Tibial artery (tissue), 4 donors: ENCODE measurements around the gene OBP2A.
"Not testable (repeated sequence)": the region's sequence is repeated elsewhere in the genome, so short reads cannot be mapped to it uniquely, and the experiment has no call there.

Experiments used
- DNase-seq, 2 donors: peaks; one replicate each; pipeline ENCODE4 v3.0.0-alpha.2; 2019
- H3K27ac ChIP-seq, 2 donors: fragments of 200-600 bp; sonication (generic) in 1 of 2; 1 replicate in 1 of 2; 2 replicates in 1 of 2; pipeline ENCODE4 v1.5.1; 2018 to 2019; ENCODE audit warnings: mild to moderate bottlenecking in 1 of 2
- H3K27me3 ChIP-seq, 2 donors: fragments of 200-600 bp; sonication (generic) in 1 of 2; one replicate each; pipeline versions ENCODE4 v1.5.1 to v1.6.0; 2016 to 2019
- H3K36me3 ChIP-seq, 3 donors: fragments of 200-600 bp; sonication (generic) in 2 of 3; one replicate each; pipeline ENCODE4 v1.5.1; 2016 to 2019; ENCODE audit warnings: mild to moderate bottlenecking in 2 of 3
- H3K4me1 ChIP-seq, 4 donors: fragments of 200-600 bp; sonication (generic) in 2 of 4; 1 replicate in 3 of 4; 2 replicates in 1 of 4; pipeline ENCODE4 v1.5.1; 2016 to 2019
- H3K4me3 ChIP-seq, 2 donors: fragments of 200-600 bp; sonication (generic) in 1 of 2; 1 replicate in 1 of 2; 2 replicates in 1 of 2; pipeline ENCODE4 v1.5.1; 2018 to 2019; ENCODE audit warnings: mild to moderate bottlenecking in 2 of 2
- H3K9me3 ChIP-seq, 3 donors: fragments of 200-600 bp; sonication (generic) in 1 of 3; one replicate each; pipeline ENCODE4 v1.5.1; 2016 to 2019
- intact Hi-C: fragments of 100-400 bp; cut with DNase I; formaldehyde crosslinking; loops from one replicate; pipeline ENCODE4 v1.15.0; 2023; ENCODE audit warnings: low total_unique reads
- TF ChIP-seq, protein P1 (sequence below), 2 experiments: fragments of 200-600 bp in 1 of 2; fragments of 450-650 bp in 1 of 2; IDR thresholded peaks; one replicate each; pipeline ENCODE4 v1.5.1; 2017 to 2019; ENCODE audit warnings: antibody characterized with exemption in 2 of 2, mild to moderate bottlenecking in 1 of 2, moderate library complexity in 1 of 2

The OBP2A gene, protein sequence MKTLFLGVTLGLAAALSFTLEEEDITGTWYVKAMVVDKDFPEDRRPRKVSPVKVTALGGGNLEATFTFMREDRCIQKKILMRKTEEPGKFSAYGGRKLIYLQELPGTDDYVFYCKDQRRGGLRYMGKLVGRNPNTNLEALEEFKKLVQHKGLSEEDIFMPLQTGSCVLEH

DNA sequence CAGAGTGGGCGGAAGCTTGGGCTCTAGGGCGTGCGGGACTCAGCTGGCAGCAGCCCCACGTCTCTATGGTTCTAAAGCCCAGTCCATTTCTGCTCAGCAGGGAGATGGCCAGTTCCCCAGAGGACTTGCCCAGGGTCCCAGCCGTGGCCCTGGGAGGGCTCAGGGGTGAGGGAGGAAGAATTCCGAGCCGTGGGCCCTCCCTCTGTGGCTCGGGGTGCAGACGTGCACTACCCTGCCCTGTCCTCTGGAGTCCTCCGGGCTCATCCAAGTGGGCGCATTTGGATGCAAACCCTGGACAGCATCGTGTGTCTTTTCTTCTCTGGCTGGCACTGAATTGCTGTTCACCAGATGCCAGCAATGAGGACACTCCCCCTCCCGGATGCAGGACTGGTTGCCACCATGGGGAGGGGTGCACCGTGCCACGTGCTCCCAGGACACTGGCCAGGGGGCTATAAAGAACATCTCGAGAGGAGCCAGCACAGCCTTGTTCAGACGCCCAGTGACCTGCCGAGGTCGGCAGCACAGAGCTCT is at the start of gene OBP2A:
Gene OBP2A (plus strand): TSS at position 481 of the 531 bp plus-strand sequence. CDS start 55 bp downstream, outside the sequence.
- H3K4me3 ChIP-seq, H3K27ac ChIP-seq, intact Hi-C loops, H3K4me1 ChIP-seq, H3K36me3 ChIP-seq, H3K9me3 ChIP-seq: not testable (repeated sequence)
- H3K27me3 ChIP-seq: peaks cover 0 to 32% of the 10 kb centered on the region in 2 donors
- DNase-seq: peak in 1 of 2 donors; percentile 9

DNA sequence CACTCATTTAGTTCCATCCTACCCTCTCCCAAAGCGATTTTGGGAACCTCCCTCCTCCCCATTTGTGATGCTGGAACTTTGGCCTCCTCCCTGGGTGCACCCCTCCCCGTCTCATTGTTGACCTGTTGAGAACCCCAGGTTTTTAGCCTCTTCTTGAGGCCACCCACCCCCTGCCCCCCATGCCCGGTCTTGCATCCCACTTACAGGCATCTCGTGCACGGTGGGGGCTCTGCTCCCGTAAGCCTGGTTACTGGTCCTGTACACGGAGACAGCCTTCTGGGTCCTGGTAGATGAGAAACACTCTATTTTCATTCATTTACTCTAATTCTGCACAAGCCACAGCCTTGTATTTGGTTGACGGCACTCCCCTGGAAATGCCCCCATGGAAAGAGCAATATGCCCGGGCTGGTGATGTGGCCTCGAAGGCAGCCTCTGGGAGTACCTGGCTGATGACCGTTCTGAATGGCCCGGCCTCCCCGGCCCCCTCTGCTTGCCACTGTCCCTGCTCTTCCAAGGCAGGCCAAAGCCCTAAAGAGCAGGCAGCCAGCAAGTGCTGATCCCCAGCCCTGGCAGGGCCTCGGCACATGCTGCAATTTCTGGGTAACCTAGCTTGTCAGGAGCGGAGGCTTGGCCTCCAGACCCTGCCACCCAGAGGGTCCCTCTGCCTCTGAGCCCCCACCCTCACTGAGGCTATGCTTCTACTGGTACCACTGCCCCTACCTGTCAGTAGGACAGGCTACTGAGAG is 47.4 kb upstream of the OBP2A start:
- no peak overlapping the region for H3K4me3 ChIP-seq
- intact Hi-C loops: no loop called here
- H3K4me1 ChIP-seq: peaks cover 3 to 35% (median 18%) of the 10 kb centered on the region in 4 donors
- H3K27me3 ChIP-seq: no peaks in the 10 kb centered on the region
- no peaks in the 10 kb centered on the region for H3K9me3 ChIP-seq
- no peak for DNase-seq
- TF ChIP-seq, protein P1, sequence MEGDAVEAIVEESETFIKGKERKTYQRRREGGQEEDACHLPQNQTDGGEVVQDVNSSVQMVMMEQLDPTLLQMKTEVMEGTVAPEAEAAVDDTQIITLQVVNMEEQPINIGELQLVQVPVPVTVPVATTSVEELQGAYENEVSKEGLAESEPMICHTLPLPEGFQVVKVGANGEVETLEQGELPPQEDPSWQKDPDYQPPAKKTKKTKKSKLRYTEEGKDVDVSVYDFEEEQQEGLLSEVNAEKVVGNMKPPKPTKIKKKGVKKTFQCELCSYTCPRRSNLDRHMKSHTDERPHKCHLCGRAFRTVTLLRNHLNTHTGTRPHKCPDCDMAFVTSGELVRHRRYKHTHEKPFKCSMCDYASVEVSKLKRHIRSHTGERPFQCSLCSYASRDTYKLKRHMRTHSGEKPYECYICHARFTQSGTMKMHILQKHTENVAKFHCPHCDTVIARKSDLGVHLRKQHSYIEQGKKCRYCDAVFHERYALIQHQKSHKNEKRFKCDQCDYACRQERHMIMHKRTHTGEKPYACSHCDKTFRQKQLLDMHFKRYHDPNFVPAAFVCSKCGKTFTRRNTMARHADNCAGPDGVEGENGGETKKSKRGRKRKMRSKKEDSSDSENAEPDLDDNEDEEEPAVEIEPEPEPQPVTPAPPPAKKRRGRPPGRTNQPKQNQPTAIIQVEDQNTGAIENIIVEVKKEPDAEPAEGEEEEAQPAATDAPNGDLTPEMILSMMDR (IDR thresholded peaks at IDR 0.05): no peak
- H3K27ac ChIP-seq: no peak overlapping the region
- H3K36me3 ChIP-seq: peaks cover 4 to 19% (median 10%) of the 10 kb centered on the region in 3 donors

DNA sequence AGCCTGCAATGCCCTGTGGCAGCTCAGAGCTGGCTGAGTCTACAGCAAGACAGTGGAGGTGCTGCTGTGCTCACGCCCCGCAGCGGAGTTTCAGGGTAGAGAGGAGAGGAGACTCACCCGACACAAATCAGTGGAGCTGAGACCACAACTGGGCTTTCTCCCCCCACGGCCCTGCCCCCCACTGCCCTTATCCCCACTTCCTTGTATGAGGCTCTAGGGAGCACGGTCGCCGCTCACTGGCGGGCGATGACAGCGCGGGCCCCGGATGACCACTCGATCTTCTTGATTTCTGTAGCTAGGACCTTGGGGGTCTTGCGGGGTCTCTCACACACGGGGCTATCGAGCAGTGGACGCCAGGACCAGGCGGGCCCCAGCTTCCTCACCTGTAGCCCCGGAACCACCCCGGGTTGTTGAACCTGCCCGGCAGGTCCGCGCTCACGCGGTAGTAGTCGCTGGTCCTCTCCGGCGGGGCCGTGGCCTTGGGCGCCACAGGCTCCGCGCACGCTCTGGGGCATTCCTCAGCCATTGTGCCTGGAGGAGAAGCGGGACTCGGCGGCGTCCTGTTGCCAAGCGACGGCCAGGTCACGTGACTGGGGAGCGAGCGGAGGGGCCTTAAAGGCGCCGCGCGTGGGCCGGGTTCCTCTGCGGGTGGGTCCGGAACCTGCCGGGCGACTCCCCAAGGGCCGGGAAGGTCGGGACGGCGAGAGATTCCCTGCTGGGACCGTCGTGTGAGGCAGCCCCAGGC is 46.4 kb upstream of the OBP2A start:
- Histone ChIP-seq H3K36me3 (peaks cover 13 to 28% (median 19%) of the 10 kb centered on the region in 3 donors), H3K27ac (peak overlapping the region; percentile 76 to 81), H3K4me3 (peak overlapping the region; percentile 76 to 92), H3K4me1 (peaks cover 3 to 35% (median 20%) of the 10 kb centered on the region in 4 donors), H3K27me3 (no peaks in the 10 kb centered on the region), H3K9me3 (no peaks in the 10 kb centered on the region)
- TF ChIP-seq, protein P1 (IDR thresholded peaks at IDR 0.05): no peak
- DNase-seq: peak; percentile 93 to 97
- intact Hi-C loops: no loop called here

DNA sequence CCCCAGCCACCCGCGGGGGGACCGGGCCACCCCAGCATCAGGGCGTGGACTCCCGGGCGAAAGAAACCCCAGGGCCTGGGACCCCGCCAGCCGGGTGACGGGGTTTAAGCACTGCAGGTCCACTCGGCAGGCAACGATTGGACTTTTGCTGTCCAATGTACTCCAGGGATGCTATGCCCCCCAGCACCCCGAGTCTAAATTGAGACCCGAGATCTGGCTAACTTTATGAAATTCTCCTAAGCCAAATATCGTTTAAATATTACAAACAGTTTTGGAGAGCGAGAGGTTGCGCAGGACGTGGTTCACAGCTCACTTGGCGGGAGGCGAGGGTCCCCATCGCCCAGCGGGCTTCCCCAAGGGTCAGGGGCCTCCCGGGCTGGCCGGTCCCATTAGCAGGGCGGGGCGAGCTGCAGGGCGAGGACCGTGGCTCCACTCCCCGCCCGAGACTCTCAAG is 45.8 kb upstream of the OBP2A start:
- Histone ChIP-seq H3K4me1 (peaks cover 3 to 35% (median 20%) of the 10 kb centered on the region in 4 donors), H3K27me3 (no peaks in the 10 kb centered on the region), H3K27ac (peak overlapping the region; percentile 76 to 81), H3K36me3 (peaks cover 13 to 34% (median 25%) of the 10 kb centered on the region in 3 donors), H3K9me3 (no peaks in the 10 kb centered on the region), H3K4me3 (peak overlapping the region; percentile 76 to 92)
- TF ChIP-seq, protein P1 (IDR thresholded peaks at IDR 0.05): no peak
- intact Hi-C loops: no loop called here
- peak in 1 of 2 donors; percentile 42 for DNase-seq

DNA sequence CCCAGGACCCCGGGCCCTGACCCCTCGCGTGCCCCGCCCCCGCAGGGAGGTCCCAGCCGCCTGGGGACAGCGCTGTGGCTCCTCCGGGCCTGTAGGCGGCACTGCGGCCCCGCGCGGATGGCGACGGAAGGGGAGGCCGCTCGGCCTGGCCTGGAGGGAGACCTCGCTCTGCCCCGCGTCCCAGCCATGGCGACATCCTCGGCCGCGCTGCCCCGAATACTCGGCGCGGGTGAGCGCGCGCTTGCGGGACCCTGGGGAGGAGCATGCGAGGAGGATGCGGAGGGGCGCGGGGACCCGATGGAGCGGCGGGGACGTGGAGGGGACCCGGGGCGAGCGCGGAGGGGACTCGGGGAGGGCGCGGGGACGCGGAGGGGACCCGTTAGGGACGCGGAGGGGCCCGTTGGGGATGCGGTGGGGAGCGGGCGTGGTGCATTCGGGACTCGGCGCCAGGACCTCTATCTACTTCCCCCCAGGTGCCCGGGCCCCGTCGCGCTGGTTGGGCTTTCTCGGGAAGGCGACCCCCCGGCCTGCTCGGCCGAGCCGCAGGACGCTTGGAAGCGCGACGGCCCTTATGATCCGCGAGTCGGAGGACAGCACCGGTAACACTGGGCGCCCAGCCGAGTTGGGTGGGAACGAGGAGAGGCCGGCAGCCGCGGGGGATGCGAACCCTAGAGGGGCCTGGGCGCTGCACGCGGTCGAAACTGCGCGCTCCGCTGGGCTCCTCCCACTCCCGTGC is 45.2 kb upstream of the OBP2A start, which contains the start of gene MRPS2:
Gene MRPS2 (plus strand): TSS at position 158 of the 736 bp plus-strand sequence. CDS start 29 bp downstream, at position 187.
- Histone ChIP-seq H3K27ac (peak within 1 kb of the TSS; percentile 76 to 81), H3K4me1 (peaks cover 3 to 35% (median 20%) of the 10 kb centered on the region in 4 donors), H3K4me3 (peak within 1 kb of the TSS; percentile 76 to 92), H3K36me3 (peaks cover 13 to 40% (median 30%) of the 10 kb centered on the region in 3 donors), H3K9me3 (no peaks in the 10 kb centered on the region), H3K27me3 (no peaks in the 10 kb centered on the region)
- intact Hi-C loops: no loop called here
- TF ChIP-seq, protein P1 (IDR thresholded peaks at IDR 0.05): peak; percentile 79 to 94
- DNase-seq: peak; percentile 85 to 93
